Kidney (tissue), 14 donors: ENCODE data around the gene OR5B12. TPM values are rescaled to one million over a fixed set of nuclear protein-coding genes. Genes with fewer than 3 reads are reported as not detected.

Experiments used
- DNase-seq, 5 donors: peaks; one replicate each; pipeline ENCODE4 v3.0.0-alpha.2; 2013 to 2020
- FAIRE-seq: peaks from 2 replicates; lab custom pipeline; 2012; peaks lifted over from hg19 to GRCh38; lab: Jason Lieb, UNC
- H3K27ac ChIP-seq, 2 donors: one replicate each; pipeline ENCODE4 v1.7.0; 2013; ENCODE audit warnings: low read depth in 2 of 2, low read length in 2 of 2, inconsistent platforms in 1 of 2
- H3K27me3 ChIP-seq: one replicate; pipeline ENCODE4 v1.7.1; 2013; ENCODE audit warnings: low read length, inconsistent platforms; ENCODE audit not compliant: control insufficient read depth, insufficient read depth
- H3K36me3 ChIP-seq, 3 donors: one replicate each; pipeline versions ENCODE4 v1.7.0 to v1.7.1; 2013; ENCODE audit warnings: low read length in 3 of 3, control low read depth in 1 of 3, inconsistent platforms in 1 of 3; ENCODE audit not compliant: insufficient read depth in 3 of 3, control insufficient read depth in 2 of 3
- H3K4me1 ChIP-seq, 3 donors: one replicate each; pipeline versions ENCODE4 v1.7.0 to v1.7.1; 2013; ENCODE audit warnings: low read length in 3 of 3, inconsistent platforms in 1 of 3, low read depth in 1 of 3; ENCODE audit not compliant: control insufficient read depth in 2 of 3, insufficient read depth in 2 of 3
- H3K4me3 ChIP-seq, 3 donors: one replicate each; pipeline versions ENCODE4 v1.7.0 to v1.8.1; 2013; ENCODE audit warnings: low read length in 3 of 3, control low read depth in 1 of 3, inconsistent platforms in 1 of 3
- H3K9ac ChIP-seq, 3 donors: one replicate each; pipeline versions ENCODE4 v1.7.0 to v1.7.1; 2013; ENCODE audit warnings: low read length in 3 of 3, control low read depth in 1 of 3, inconsistent platforms in 1 of 3
- H3K9me3 ChIP-seq, 3 donors: one replicate each; pipeline versions ENCODE4 v1.7.0 to v1.7.1; 2013; ENCODE audit warnings: low read length in 3 of 3, control low read depth in 1 of 3, inconsistent platforms in 1 of 3; ENCODE audit not compliant: control insufficient read depth in 2 of 3, insufficient read depth in 1 of 3
- CTCF ChIP-seq: IDR thresholded peaks from 3 replicates; pipeline ENCODE4 v1.5.1; 2012; ENCODE audit warnings: mild to moderate bottlenecking, moderate library complexity, borderline replicate concordance; ENCODE audit not compliant: insufficient read depth; ENCODE audit errors: extremely low read depth
- intact Hi-C: fragments of 100-400 bp; cut with DNase I; formaldehyde crosslinking; loops from one replicate; pipeline ENCODE4 v1.11.1; 2022
- polyA plus RNA-seq: library from polyadenylated mRNA; stranded (reverse); fragments of 350-450 nt; fragmentation: Illumina TruSeq; extraction: RNeasy Lipid Tissue Mini Kit (QIAGEN cat#74804); gene quantifications from one replicate; pipeline ENCODE4 v1.2.3, GENCODE V29; 2014; ENCODE audit warnings: low read depth, low replicate concordance; ENCODE audit not compliant: insufficient read depth
- total RNA-seq: library from RNA; stranded (reverse); fragmentation: NEBNext Ultra II Directional; extraction: Animal tissue kit (Norgen Biotek cat#: 25700); gene quantifications from one replicate; pipeline ENCODE4 v1.2.1, GENCODE V29; 2021
- donor health status: control.
- donor health status: control.
- donor health status: control.
- donor health status: control.
- donor health status: control.
- donor health status: DM: yes; HTN: yes; CAD: no.
- donor health status: Normal renal cell carcinoma (clear cell type).

OR5B12 gene
- total and polyA plus RNA-seq, 2 donors from 2014 or later = not detected

GRCh38 chr11:58395581-58395980 is 46.5 kb downstream of the OR5B12 start:
- no peak overlapping the region for H3K4me3 ChIP-seq
- no peaks in the 10 kb centered on the region for H3K4me1 ChIP-seq
- no peak overlapping the region for H3K9ac ChIP-seq
- peaks cover 0 to 5% (median 0%) of the 10 kb centered on the region in 3 donors for H3K9me3 ChIP-seq
- H3K27me3 ChIP-seq = no peaks in the 10 kb centered on the region
- FAIRE-seq = no peak
- intact Hi-C loops = no loop called here
- H3K36me3 ChIP-seq = no peaks in the 10 kb centered on the region
- no peak for TF ChIP-seq CTCF
- no peak for DNase-seq
- no peak overlapping the region for H3K27ac ChIP-seq

- intact Hi-C loops = no loop called here
- DNase-seq (no peak), FAIRE-seq (no peak)
These were observed 47.8 kb downstream of the OR5B12 start for GRCh38 chr11:58394195-58394594.

GRCh38 chr11:58392746-58393145 is 49.3 kb downstream of the OR5B12 start:
- DNase-seq (no peak), FAIRE-seq (no peak)
- TF ChIP-seq CTCF = no peak
- intact Hi-C loops = no loop called here
- H3K36me3 ChIP-seq = no peaks in the 10 kb centered on the region
- H3K4me1 ChIP-seq = no peaks in the 10 kb centered on the region
- no peak overlapping the region for H3K27ac ChIP-seq
- H3K27me3 ChIP-seq = no peaks in the 10 kb centered on the region
- H3K4me3 ChIP-seq = no peak overlapping the region
- H3K9ac ChIP-seq = no peak overlapping the region
- peaks cover 0 to 5% (median 0%) of the 10 kb centered on the region in 3 donors for H3K9me3 ChIP-seq

More at GRCh38 chr11:58394195-58394594, 47.8 kb downstream of the OR5B12 start:
- Histone ChIP-seq H3K4me3 (no peak overlapping the region), H3K9ac (no peak overlapping the region), H3K4me1 (no peaks in the 10 kb centered on the region), H3K27me3 (no peaks in the 10 kb centered on the region), H3K36me3 (no peaks in the 10 kb centered on the region), H3K9me3 (peaks cover 0 to 5% (median 0%) of the 10 kb centered on the region in 3 donors), H3K27ac (no peak overlapping the region)
- TF ChIP-seq CTCF = no peak

- no peak for FAIRE-seq
- H3K27me3 ChIP-seq = no peaks in the 10 kb centered on the region
These were observed 50.2 kb downstream of the OR5B12 start for GRCh38 chr11:58391879-58392278.

More at GRCh38 chr11:58391879-58392278, 50.2 kb downstream of the OR5B12 start:
- H3K9me3 ChIP-seq = peaks cover 0 to 5% (median 0%) of the 10 kb centered on the region in 3 donors
- intact Hi-C loops = no loop called here
- TF ChIP-seq CTCF = no peak
- H3K27ac ChIP-seq = no peak overlapping the region
- no peak overlapping the region for H3K9ac ChIP-seq
- no peak overlapping the region for H3K4me3 ChIP-seq
- no peaks in the 10 kb centered on the region for H3K36me3 ChIP-seq
- no peak for DNase-seq
- H3K4me1 ChIP-seq = no peaks in the 10 kb centered on the region
